HG03342 (cell line): ENCODE data around the gene RACK1.
A peak's percentile ranks its signal among the peaks of the same experiment; 100 is the strongest.
"Not testable (repeated sequence)": the region's sequence is repeated elsewhere in the genome, so short reads cannot be mapped to it uniquely, and the experiment has no call there.

ENCODE experiments used
- ATAC-seq: cut with Tn5 transposase; IDR thresholded peaks from one replicate; pipeline ENCODE4 v1.9.1; 2021; ENCODE audit warnings: mild to moderate bottlenecking, moderate library complexity; ENCODE audit not compliant: unreplicated experiment

The RACK1 gene

GRCh38 chr5:181217111-181217802 is 26.4 kb downstream of the RACK1 start:
- peak; percentile 22 for ATAC-seq

GRCh38 chr5:181215997-181216989 is 27.4 kb downstream of the RACK1 start:
- ATAC-seq: no peak

GRCh38 chr5:181214249-181214648 is 29.5 kb downstream of the RACK1 start:
- not testable (repeated sequence) for ATAC-seq

GRCh38 chr5:181212934-181213333 is 30.8 kb downstream of the RACK1 start:
- no peak for ATAC-seq

GRCh38 chr5:181212080-181212479 is 31.6 kb downstream of the RACK1 start:
- no peak for ATAC-seq

GRCh38 chr5:181211208-181211607 is 32.5 kb downstream of the RACK1 start:
- no peak for ATAC-seq

- not testable (repeated sequence) for ATAC-seq
Observed at GRCh38 chr5:181210698-181211097, 33.0 kb downstream of the RACK1 start.

GRCh38 chr5:181210148-181210547 is 33.6 kb downstream of the RACK1 start:
- not testable (repeated sequence) for ATAC-seq

GRCh38 chr5:181209006-181209405 is 34.7 kb downstream of the RACK1 start:
- ATAC-seq: not testable (repeated sequence)

- no peak for ATAC-seq
Observed at GRCh38 chr5:181207960-181208253, 35.8 kb downstream of the RACK1 start.

GRCh38 chr5:181207214-181207959 is 36.3 kb downstream of the RACK1 start:
- no peak for ATAC-seq

GRCh38 chr5:181205761-181206649 is 37.7 kb downstream of the RACK1 start:
- ATAC-seq: no peak

GRCh38 chr5:181204826-181205760 is 38.6 kb downstream of the RACK1 start, which contains the start of gene TRIM7:
TSS of gene TRIM7 (minus strand) at chr5:181205196. CDS start at chr5:181205110, 86 bp downstream.
- ATAC-seq: no peak

GRCh38 chr5:181204113-181204825 is 39.4 kb downstream of the RACK1 start:
- no peak for ATAC-seq

- ATAC-seq: no peak
Observed at GRCh38 chr5:181203777-181204112, 40.0 kb downstream of the RACK1 start.

- no peak for ATAC-seq
Observed at GRCh38 chr5:181203093-181203711, 40.5 kb downstream of the RACK1 start.

GRCh38 chr5:181200816-181201215 is 42.9 kb downstream of the RACK1 start:
- no peak for ATAC-seq
